Germinal center (tissue), 1 donor: ENCODE results near the gene LTK.
A peak's percentile ranks its signal among the peaks of the same experiment; 100 is the strongest.
"Not testable (repeated sequence)": the region's sequence is repeated elsewhere in the genome, so short reads cannot be mapped to it uniquely, and the experiment has no call there.

Experiments used
- DNase-seq: peaks from one replicate; pipeline ENCODE4 v3.0.0; 2012; ENCODE audit warnings: mixed read lengths, low spot score

LTK gene

DNA sequence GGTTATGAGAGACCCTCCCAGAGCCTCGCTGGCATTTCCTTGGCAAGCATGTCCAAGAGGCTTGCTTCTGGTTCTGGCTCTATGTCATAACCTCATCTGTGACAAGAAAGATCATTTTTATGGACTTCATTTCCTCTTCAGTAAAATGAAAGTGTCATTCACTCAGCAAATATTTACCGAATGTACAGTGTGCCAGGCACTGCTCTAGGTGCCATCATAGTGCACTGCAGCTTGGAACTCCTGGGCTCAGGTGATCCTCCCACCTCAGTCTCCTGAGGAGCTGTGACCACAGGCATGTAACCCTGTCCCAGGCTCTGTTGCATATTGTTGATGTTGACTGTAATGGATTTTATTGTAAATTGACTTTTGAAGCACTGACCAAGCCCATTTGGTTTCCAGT lies 38.7 kb downstream of the LTK start:
- no peak for DNase-seq

DNA sequence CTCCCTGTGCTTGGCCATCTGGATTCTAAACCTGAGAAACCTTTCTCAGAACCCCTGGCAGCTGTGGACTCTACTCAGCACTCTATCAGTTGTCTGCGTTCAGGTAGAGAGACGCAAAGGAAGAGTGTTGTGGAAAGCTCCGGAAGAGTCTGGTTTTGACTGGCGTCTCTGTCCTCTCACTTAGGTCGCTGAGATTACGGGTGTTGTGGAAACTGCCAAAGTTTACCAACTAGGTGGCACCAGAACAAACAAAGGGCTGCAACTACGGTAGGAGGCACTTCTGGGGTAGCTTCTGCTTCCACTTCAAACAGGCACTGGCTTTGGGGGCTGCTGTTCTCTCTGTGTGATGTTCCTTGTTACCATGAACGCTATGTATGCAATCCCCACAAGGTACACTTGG lies 39.2 kb downstream of the LTK start:
- no peak for DNase-seq

DNA sequence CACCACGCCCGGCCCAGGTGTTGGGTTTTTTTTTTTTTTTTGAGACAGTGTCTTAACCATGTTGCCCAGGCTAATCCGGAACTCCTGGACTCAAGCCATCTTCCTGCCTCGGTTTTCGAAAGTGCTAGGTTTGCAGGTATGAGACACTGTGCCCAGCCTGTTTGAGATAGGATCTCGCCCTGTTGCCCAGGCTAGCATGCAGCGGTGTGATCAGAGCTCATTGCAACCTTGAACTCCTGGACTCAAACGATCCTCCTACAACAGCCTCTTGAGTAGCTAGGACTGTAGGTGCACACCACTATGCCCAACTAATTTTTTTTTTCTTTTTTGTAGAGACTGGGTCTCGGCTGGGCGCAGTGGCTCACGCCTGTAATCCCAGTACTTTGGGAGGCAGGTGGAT lies 40.2 kb downstream of the LTK start:
- no peak for DNase-seq

DNA sequence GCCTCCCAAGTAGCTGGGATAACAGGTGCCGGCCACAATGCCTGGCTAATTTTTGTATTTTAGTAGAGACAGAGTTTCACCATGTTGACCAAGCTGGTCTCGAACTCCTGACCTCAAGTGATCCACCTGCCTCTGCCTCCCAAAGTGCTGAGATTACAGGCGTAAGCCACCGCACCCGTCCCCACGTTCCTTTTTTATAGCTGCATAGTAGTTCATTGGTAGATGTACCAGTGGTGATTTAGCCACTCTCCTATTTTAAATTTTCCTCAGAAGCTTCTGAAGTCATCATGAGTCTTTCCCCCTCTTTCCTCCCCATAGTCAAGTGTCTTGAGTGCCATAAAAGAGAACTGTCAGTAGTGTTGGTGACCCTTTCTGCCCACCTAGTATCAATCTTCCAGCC lies 44.0 kb downstream of the LTK start:
- not testable (repeated sequence) for DNase-seq

DNA sequence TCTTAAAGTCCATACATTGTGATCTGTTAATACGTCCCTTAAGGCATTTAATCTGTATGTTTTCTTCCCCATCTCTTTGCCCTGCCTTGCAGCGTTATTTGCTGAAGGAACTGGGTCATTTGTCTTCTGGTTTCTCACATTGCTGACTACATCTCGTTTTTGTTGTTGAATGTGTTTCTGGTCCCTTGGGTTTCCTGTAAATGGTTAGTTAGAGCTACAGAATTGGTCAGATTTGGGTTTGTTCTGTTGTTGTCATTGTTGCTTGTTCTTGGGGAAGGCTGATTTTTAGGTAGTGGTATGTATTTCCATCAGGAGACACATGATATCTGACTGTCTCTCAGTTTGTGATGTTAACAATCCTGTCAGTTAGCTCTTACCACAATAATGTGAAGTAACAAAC lies 46.9 kb downstream of the LTK start:
- no peak for DNase-seq

DNA sequence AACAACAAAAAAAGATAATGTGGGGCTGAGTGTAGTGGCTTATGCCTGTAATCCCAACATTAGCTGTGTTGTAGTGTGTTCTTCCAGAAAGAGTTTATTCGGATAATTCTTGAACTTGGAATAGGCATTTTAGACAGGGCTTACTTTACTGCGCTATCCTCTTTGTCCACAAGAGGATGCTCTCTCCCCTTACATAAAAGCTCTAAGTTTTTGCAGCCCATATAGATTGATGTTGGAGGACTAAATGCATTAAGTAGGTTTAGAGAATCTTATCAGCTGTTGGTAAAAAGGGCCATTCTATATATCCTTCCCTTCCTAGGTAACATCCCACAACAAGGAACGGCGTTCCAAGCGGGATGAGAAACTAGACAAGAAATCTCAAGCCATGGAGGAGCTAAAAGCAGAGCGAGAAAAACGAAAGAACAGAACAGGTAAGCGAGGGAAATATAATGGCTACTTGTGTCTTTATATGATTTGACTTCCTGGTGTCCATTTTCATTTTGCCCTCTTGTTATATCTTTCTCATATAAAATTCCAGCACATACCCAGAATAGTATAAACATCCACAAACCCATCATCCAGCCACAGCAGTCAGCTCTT lies 47.7 kb downstream of the LTK start:
- peak; percentile 50 for DNase-seq

DNA sequence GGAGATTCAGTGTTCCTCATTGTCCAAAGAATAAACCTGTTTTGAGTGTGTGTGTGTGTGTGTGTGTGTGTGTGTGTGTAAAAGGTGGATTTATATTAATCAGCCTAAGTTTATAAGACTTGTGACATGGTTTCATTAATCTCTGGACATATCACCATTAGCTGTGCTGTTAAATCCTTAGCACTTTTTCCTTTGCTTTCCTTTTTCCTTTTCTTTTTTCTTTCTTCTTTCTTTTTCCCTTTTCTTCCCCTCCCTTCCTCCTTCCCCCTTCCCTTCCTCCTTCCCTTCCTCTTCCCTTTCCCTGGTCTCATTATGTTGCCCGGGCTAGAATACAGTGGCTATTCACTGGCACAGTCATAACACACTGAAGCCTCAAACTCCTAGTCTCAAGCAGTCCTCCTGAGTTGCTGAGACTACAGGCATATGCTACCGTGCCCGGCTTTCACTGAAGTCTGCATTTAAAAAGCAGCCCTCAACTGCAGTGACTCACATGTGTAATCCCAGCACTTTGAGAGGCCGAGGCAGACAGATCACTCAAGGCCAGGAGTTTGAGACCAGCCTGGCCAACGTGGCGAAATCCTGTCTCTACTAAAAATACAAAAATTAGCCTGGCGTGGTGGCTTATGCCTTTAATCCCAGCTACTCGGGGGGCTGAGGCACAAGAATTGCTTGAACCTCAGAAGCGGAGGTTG lies 48.6 kb downstream of the LTK start:
- DNase-seq = no peak

DNA sequence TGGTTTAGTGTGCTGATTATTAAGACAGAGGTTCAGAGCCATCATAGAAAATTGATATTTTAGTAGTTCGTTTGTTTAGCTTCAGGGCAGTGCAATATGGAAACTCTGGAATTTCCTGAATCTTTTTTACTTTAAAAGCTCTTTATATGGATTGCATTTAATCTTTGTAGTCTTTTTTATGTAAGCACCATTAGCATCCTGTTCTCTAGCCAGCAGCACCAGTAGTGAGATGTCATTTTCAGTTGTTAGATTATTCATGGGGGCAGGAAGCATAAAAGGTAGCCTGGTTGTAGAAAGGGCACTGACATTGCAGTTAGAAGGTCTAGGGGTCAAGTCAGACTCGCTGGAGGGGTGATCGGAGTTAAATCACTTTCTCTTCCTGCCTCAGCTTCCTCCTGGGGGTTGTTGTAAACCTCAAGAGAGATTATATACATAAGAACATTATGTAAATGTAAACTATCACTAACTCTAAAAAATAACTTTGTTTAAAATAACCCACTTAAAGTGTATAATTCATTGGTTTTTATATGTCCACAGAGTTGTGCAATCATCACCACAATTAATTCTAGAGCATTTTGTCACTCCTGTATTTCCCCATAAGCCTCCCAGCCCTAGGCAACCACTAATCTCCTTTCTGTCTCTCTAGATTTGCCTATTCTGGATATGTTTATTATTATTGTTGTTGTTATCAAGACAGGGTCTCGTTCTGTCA lies 51.4 kb downstream of the LTK start:
- no peak for DNase-seq
